ENCODE data around the gene GPC4.
A peak's percentile ranks its signal among the peaks of the same experiment; 100 is the strongest.

The GPC4 gene

GRCh38 chrX:133375615-133376340 lies 39.5 kb downstream of the GPC4 start:
- in situ Hi-C loops (cut with HindIII; ENCODE audit: low pct_ligation_motif_present, low pct_unique_long_range_greater_than_20kb, low sequenced_read_pairs): no loop called here
- DNase-seq: no peak

- in situ Hi-C loops (cut with HindIII; ENCODE audit: low pct_ligation_motif_present, low pct_unique_long_range_greater_than_20kb, low sequenced_read_pairs): no loop called here
Measured at GRCh38 chrX:133374874-133375387, 40.4 kb downstream of the GPC4 start.

GRCh38 chrX:133373386-133374079 lies 41.8 kb downstream of the GPC4 start:
- DNase-seq: no peak
- in situ Hi-C loops (cut with HindIII; ENCODE audit: low pct_ligation_motif_present, low pct_unique_long_range_greater_than_20kb, low sequenced_read_pairs): no loop called here

More at GRCh38 chrX:133374874-133375387, 40.4 kb downstream of the GPC4 start:
- no peak for DNase-seq

- no peak for DNase-seq
- in situ Hi-C loops (cut with HindIII; ENCODE audit: low pct_ligation_motif_present, low pct_unique_long_range_greater_than_20kb, low sequenced_read_pairs): no loop called here
Measured at GRCh38 chrX:133370696-133371275, 44.5 kb downstream of the GPC4 start.

GRCh38 chrX:133369065-133369464 lies 46.2 kb downstream of the GPC4 start:
- no peak for DNase-seq
- in situ Hi-C loops (cut with HindIII; ENCODE audit: low pct_ligation_motif_present, low pct_unique_long_range_greater_than_20kb, low sequenced_read_pairs): no loop called here

GRCh38 chrX:133366735-133367134 lies 48.6 kb downstream of the GPC4 start:
- in situ Hi-C loops (cut with HindIII; ENCODE audit: low pct_ligation_motif_present, low pct_unique_long_range_greater_than_20kb, low sequenced_read_pairs): no loop called here
- DNase-seq: no peak

- in situ Hi-C loops (cut with HindIII; ENCODE audit: low pct_ligation_motif_present, low pct_unique_long_range_greater_than_20kb, low sequenced_read_pairs): no loop called here
- no peak for DNase-seq
Measured at GRCh38 chrX:133365871-133366611, 49.2 kb downstream of the GPC4 start.

- in situ Hi-C loops (cut with HindIII; ENCODE audit: low pct_ligation_motif_present, low pct_unique_long_range_greater_than_20kb, low sequenced_read_pairs): no loop called here
- DNase-seq: no peak
Measured at GRCh38 chrX:133364865-133365264, 50.4 kb downstream of the GPC4 start.

- no peak for DNase-seq
Measured at GRCh38 chrX:133364196-133364595, 51.1 kb downstream of the GPC4 start.

GRCh38 chrX:133362538-133362937 lies 52.8 kb downstream of the GPC4 start:
- in situ Hi-C loops (cut with HindIII; ENCODE audit: low pct_ligation_motif_present, low pct_unique_long_range_greater_than_20kb, low sequenced_read_pairs): no loop called here
- no peak for DNase-seq

More at GRCh38 chrX:133364196-133364595, 51.1 kb downstream of the GPC4 start:
- in situ Hi-C loops (cut with HindIII; ENCODE audit: low pct_ligation_motif_present, low pct_unique_long_range_greater_than_20kb, low sequenced_read_pairs): no loop called here

GRCh38 chrX:133359466-133359865 lies 55.8 kb downstream of the GPC4 start:
- DNase-seq: no peak
- in situ Hi-C loops (cut with HindIII; ENCODE audit: low pct_ligation_motif_present, low pct_unique_long_range_greater_than_20kb, low sequenced_read_pairs): no loop called here

- in situ Hi-C loops (cut with HindIII; ENCODE audit: low pct_ligation_motif_present, low pct_unique_long_range_greater_than_20kb, low sequenced_read_pairs): no loop called here
- DNase-seq: no peak
Measured at GRCh38 chrX:133353233-133353632, 62.1 kb downstream of the GPC4 start.

GRCh38 chrX:133350751-133351150 lies 64.5 kb downstream of the GPC4 start:
- in situ Hi-C loops (cut with HindIII; ENCODE audit: low pct_ligation_motif_present, low pct_unique_long_range_greater_than_20kb, low sequenced_read_pairs): no loop called here
- no peak for DNase-seq

- DNase-seq: no peak
- in situ Hi-C loops (cut with HindIII; ENCODE audit: low pct_ligation_motif_present, low pct_unique_long_range_greater_than_20kb, low sequenced_read_pairs): no loop called here
Measured at GRCh38 chrX:133346026-133346425, 69.3 kb downstream of the GPC4 start.

- in situ Hi-C loops (cut with HindIII; ENCODE audit: low pct_ligation_motif_present, low pct_unique_long_range_greater_than_20kb, low sequenced_read_pairs): no loop called here
- no peak for DNase-seq
Measured at GRCh38 chrX:133339566-133339965, 75.7 kb downstream of the GPC4 start.

GRCh38 chrX:133337250-133337649 lies 78.0 kb downstream of the GPC4 start:
- DNase-seq: no peak
- in situ Hi-C loops (cut with HindIII; ENCODE audit: low pct_ligation_motif_present, low pct_unique_long_range_greater_than_20kb, low sequenced_read_pairs): no loop called here

GRCh38 chrX:133335027-133335426 lies 80.3 kb downstream of the GPC4 start:
- peak; percentile 13 for DNase-seq
- in situ Hi-C loops (cut with HindIII; ENCODE audit: low pct_ligation_motif_present, low pct_unique_long_range_greater_than_20kb, low sequenced_read_pairs): no loop called here

GRCh38 chrX:133333154-133333750 lies 82.0 kb downstream of the GPC4 start:
- no peak for DNase-seq
- in situ Hi-C loops (cut with HindIII; ENCODE audit: low pct_ligation_motif_present, low pct_unique_long_range_greater_than_20kb, low sequenced_read_pairs): no loop called here
